GM23248 (cell line): ENCODE measurements around the gene CCL4L2. TPM values are rescaled to one million over a fixed set of nuclear protein-coding genes. Genes with fewer than 3 reads are reported as not detected.
A peak's percentile ranks its signal among the peaks of the same experiment; 100 is the strongest.

Experiments used
- DNase-seq: peaks from one replicate; pipeline ENCODE4 v3.0.0-alpha.2; 2015
- H2AFZ ChIP-seq: fragments of 200-600 bp; sonication (generic); 2 replicates; pipeline ENCODE4 v1.6.1; 2016; ENCODE audit warnings: antibody characterized with exemption
- H3F3A ChIP-seq: fragments of 200-600 bp; sonication (generic); 2 replicates; pipeline ENCODE4 v1.6.1; 2016; ENCODE audit warnings: mild to moderate bottlenecking, antibody characterized with exemption, mixed run types; ENCODE audit not compliant: insufficient read depth
- H3K27ac ChIP-seq: fragments of 200-600 bp; sonication (generic); 2 replicates; pipeline ENCODE4 v1.5.1; 2016; ENCODE audit warnings: mild to moderate bottlenecking
- H3K27me3 ChIP-seq: fragments of 200-600 bp; sonication (generic); replicated peaks from 2 replicates; pipeline ENCODE4 v1.6.1; 2016; ENCODE audit warnings: mild to moderate bottlenecking; ENCODE audit not compliant: insufficient read depth
- H3K36me3 ChIP-seq: fragments of 200-600 bp; sonication (generic); 2 replicates; pipeline ENCODE4 v1.6.1; 2016; ENCODE audit warnings: low read depth, mild to moderate bottlenecking
- H3K4me1 ChIP-seq: fragments of 200-600 bp; sonication (generic); 2 replicates; pipeline ENCODE4 v1.6.1; 2016; ENCODE audit warnings: mild to moderate bottlenecking; ENCODE audit not compliant: insufficient read depth
- H3K4me2 ChIP-seq: fragments of 200-600 bp; sonication (generic); one replicate; pipeline ENCODE4 v1.6.1; 2016; ENCODE audit warnings: mild to moderate bottlenecking; ENCODE audit not compliant: unreplicated experiment
- H3K4me3 ChIP-seq: fragments of 200-600 bp; sonication (generic); 2 replicates; pipeline ENCODE4 v1.5.1; 2016; ENCODE audit warnings: mild to moderate bottlenecking
- H3K79me2 ChIP-seq: fragments of 200-600 bp; sonication (generic); 2 replicates; pipeline ENCODE4 v1.6.1; 2016; ENCODE audit warnings: mild to moderate bottlenecking; ENCODE audit not compliant: insufficient read depth
- H3K9ac ChIP-seq: fragments of 200-600 bp; sonication (generic); 2 replicates; pipeline ENCODE4 v1.6.1; 2016; ENCODE audit warnings: mild to moderate bottlenecking
- H3K9me2 ChIP-seq: fragments of 200-600 bp; sonication (generic); 2 replicates; pipeline ENCODE4 v1.6.1; 2016; ENCODE audit warnings: mixed run types, mild to moderate bottlenecking, moderate library complexity; ENCODE audit not compliant: insufficient read depth
- H3K9me3 ChIP-seq: fragments of 200-600 bp; sonication (generic); one replicate; pipeline ENCODE4 v1.6.1; 2017; ENCODE audit warnings: low read depth
- H4K20me1 ChIP-seq: fragments of 200-600 bp; sonication (generic); 2 replicates; pipeline ENCODE4 v1.6.0; 2016; ENCODE audit not compliant: insufficient read depth
- EZH2 ChIP-seq: fragments of 200-600 bp; sonication (generic); IDR thresholded peaks from 2 replicates; pipeline ENCODE4 v1.6.1; 2018; ENCODE audit warnings: antibody characterized with exemption, mild to moderate bottlenecking; ENCODE audit not compliant: insufficient read depth, poor library complexity, severe bottlenecking
- EZH2phosphoT487 ChIP-seq: fragments of 200-600 bp; sonication (generic); IDR thresholded peaks from 2 replicates; pipeline ENCODE4 v1.6.1; 2018; ENCODE audit warnings: antibody characterized with exemption, moderate library complexity, mild to moderate bottlenecking, low read depth; ENCODE audit not compliant: insufficient read depth
- WGBS, 2 experiments: methylation state at CpG; one replicate each; pipeline ENCODE4 v1.1.6; 2015 to 2017; ENCODE audit warnings: low lambda C conversion rate in 2 of 2, low coverage in 1 of 2; ENCODE audit errors: missing lambda C conversion rate in 2 of 2; 5-methylcytosine and 5-hydroxymethylcytosine counted together
- in situ Hi-C: fragments of 300-500 bp; cut with MboI; formaldehyde crosslinking; loops from 2 replicates; pipeline ENCODE4 v1.15.0; 2020
- polyA plus RNA-seq: library from polyadenylated mRNA; unstranded; fragments of >200 nt; fragmentation: Nextera tagmentation; extraction: Ambion mirVana; gene quantifications from 2 replicates; pipeline ENCODE4 v1.2.1, GENCODE V29; 2016
- total RNA-seq: library from RNA; depleted of rRNA; stranded (reverse); fragments of >200 nt; shearing (Covaris generic); gene quantifications from 2 replicates; pipeline ENCODE4 v1.2.3, GENCODE V29; 2014

CCL4L2 gene
- total and polyA plus RNA-seq, 2 experiments from 2014 or later: 0.69 TPM; not detected in 1

DNA sequence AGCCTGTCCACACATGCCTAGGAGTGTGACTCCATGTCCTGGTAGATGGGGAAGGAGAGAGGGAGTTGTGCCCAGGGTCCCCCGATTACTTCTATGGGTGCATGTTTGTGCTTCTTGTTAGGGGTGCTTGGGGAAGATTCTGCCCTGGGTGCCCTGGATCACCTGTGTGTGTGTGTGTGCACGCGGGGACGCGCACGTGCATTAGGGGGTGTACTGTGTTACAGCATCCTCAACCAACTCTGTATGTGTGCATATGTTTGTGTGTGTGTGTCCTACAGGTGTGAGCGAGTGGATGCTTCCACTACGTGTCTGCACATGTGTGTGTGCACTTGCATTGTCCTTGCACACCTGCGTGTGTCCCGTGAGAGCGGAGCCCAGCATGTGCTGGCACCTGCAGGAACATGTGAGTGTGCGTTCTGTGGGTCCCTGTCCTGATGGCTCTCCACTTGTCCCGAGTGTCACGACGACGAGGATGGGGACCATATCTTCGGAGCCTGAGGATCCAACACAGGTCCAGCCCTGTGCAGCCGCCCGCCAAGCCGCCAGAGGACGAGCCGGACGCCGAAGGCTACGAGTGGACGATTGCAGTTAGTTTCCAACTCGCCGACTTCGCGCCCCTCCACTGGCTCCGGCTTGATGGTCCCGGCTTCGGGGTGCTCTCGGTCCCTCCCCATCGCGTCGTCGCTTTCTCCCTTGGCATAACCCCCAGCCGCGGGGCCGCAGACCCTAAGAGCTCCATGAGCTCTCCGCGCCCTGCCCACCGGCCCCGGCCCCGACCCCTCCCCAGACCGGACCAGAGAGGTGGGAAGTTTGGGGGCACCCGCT is 28.5 kb upstream of the CCL4L2 start:
- H4K20me1 ChIP-seq: no peaks in the 10 kb centered on the region
- peak overlapping the region; percentile 97 for H2AFZ ChIP-seq
- H3K79me2 ChIP-seq: peaks cover 13% of the 10 kb centered on the region
- H3K9ac ChIP-seq: peak overlapping the region; percentile 82
- H3K36me3 ChIP-seq: no peaks in the 10 kb centered on the region
- H3K4me3 ChIP-seq: peak overlapping the region; percentile 75
- WGBS, 2 experiments: 24% methylated on average over 48 of the region's 48 CpGs
- no peak overlapping the region for H3K27ac ChIP-seq
- H3K4me1 ChIP-seq: 0 out of 2 replicates have a peak, but pooled peaks cover 5% of the 10 kb centered on the region
- in situ Hi-C loops: no loop called here
- H3K27me3 ChIP-seq: no peaks in the 10 kb centered on the region
- no peaks in the 10 kb centered on the region for H3K9me2 ChIP-seq
- peak overlapping the region; percentile 87 for H3K4me2 ChIP-seq
- no peaks in the 10 kb centered on the region for H3K9me3 ChIP-seq
- peak; percentile 67 for DNase-seq
- H3F3A ChIP-seq: no peaks in the 10 kb centered on the region
- TF ChIP-seq EZH2phosphoT487 (no peak), EZH2 (no peak)

- no peak for TF ChIP-seq EZH2
- no peak for TF ChIP-seq EZH2phosphoT487
- peak; percentile 97 for DNase-seq
Observed at GRCh38 chr17:36183001-36183971, 27.6 kb upstream of the CCL4L2 start.

GRCh38 chr17:36184023-36184765 is 26.7 kb upstream of the CCL4L2 start:
- in situ Hi-C loops: no loop called here
- H2AFZ ChIP-seq: peak overlapping the region; percentile 97
- no peak for TF ChIP-seq EZH2
- no peak for TF ChIP-seq EZH2phosphoT487
- H3K36me3 ChIP-seq: no peaks in the 10 kb centered on the region
- no peak overlapping the region for H3K27ac ChIP-seq
- peak overlapping the region; percentile 87 for H3K4me2 ChIP-seq
- 0 out of 2 replicates have a peak, but pooled peaks cover 5% of the 10 kb centered on the region for H3K4me1 ChIP-seq
- no peaks in the 10 kb centered on the region for H4K20me1 ChIP-seq
- H3F3A ChIP-seq: no peaks in the 10 kb centered on the region
- H3K79me2 ChIP-seq: peaks cover 13% of the 10 kb centered on the region
- no peaks in the 10 kb centered on the region for H3K27me3 ChIP-seq
- H3K9me3 ChIP-seq: no peaks in the 10 kb centered on the region
- DNase-seq: no peak
- 69 to 73% methylated on average over 12 of the region's 12 CpGs for WGBS, 2 experiments
- no peaks in the 10 kb centered on the region for H3K9me2 ChIP-seq
- peak overlapping the region; percentile 75 for H3K4me3 ChIP-seq
- H3K9ac ChIP-seq: peak overlapping the region; percentile 82

More at GRCh38 chr17:36183001-36183971, 27.6 kb upstream of the CCL4L2 start:
- peak overlapping the region; percentile 82 for H3K9ac ChIP-seq
- H4K20me1 ChIP-seq: no peaks in the 10 kb centered on the region
- peaks cover 13% of the 10 kb centered on the region for H3K79me2 ChIP-seq
- H2AFZ ChIP-seq: peak overlapping the region; percentile 97
- no peaks in the 10 kb centered on the region for H3K27me3 ChIP-seq
- H3K9me2 ChIP-seq: no peaks in the 10 kb centered on the region
- no peaks in the 10 kb centered on the region for H3K9me3 ChIP-seq
- no peaks in the 10 kb centered on the region for H3F3A ChIP-seq
- 0 out of 2 replicates have a peak, but pooled peaks cover 5% of the 10 kb centered on the region for H3K4me1 ChIP-seq
- in situ Hi-C loops: no loop called here
- H3K36me3 ChIP-seq: no peaks in the 10 kb centered on the region
- H3K4me3 ChIP-seq: peak overlapping the region; percentile 75
- peak overlapping the region; percentile 87 for H3K4me2 ChIP-seq
- H3K27ac ChIP-seq: no peak overlapping the region
- 2 to 3% methylated on average over 61 to 76 of the region's 76 CpGs for WGBS, 2 experiments
